Measurements from ENCODE around the gene SLC23A1. TPM values are rescaled to one million over a fixed set of nuclear protein-coding genes. Genes with fewer than 3 reads are reported as not detected.

Gene SLC23A1
- total RNA-seq, 1 experiment from 2014 or later = not detected

DNA sequence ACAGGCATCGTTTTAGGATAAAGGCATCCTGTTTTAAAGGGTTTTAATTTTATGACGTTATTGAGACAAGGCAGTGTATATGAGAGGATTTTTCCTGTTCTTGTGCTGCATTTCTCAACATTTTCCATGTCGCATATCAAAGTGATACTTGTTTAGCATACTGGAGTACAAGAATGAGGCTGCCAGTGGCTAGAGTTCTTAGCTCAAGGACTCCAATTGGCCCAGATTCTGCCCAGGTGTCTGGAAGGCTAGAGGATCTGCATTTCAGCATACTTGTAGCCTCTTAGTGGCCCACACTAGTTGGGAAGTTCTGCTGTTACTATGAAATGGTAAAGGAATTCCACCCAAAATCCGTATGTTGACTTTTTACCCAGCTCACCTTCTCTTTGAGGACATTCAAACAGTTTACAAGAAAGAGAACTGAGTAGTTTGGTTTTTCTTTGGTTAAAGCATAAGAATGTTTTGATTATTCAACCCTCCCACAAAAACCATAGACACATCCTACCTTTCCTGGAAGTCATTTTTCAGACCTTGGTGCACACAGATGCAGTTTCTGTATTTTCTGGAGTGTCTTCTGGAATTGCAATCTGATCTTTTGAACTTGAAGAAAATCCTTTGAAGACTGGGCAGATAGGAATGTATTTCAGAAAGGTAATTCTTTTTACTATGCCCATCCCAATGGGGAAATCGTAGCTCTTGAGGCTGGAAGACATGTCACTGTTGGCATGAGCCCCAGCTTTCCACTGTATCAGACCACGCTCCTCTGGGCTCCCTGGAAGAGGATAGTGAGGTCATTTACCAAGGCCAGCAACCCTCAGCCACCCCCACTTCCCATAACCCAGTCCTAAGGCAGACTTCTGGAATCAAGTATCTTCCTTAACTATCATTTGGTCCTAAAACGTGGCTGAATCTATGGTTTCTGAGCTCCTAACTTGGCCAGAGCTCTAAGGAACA, 11.3 kb downstream of the SLC23A1 start:
- no peaks in the 10 kb centered on the region for H3K9me3 ChIP-seq (ENCODE audit: low read depth, low read length, poor library complexity, severe bottlenecking)
- H3K27me3 ChIP-seq (replicated peaks; ENCODE audit: insufficient read depth, low read depth, low read length, poor library complexity) = no peaks in the 10 kb centered on the region
- no peak for TF ChIP-seq EZH2 (IDR thresholded peaks at IDR 0.05; ENCODE audit: borderline replicate concordance, low read depth, low read length, poor library complexity, severe bottlenecking)
- TF ChIP-seq, protein P1, sequence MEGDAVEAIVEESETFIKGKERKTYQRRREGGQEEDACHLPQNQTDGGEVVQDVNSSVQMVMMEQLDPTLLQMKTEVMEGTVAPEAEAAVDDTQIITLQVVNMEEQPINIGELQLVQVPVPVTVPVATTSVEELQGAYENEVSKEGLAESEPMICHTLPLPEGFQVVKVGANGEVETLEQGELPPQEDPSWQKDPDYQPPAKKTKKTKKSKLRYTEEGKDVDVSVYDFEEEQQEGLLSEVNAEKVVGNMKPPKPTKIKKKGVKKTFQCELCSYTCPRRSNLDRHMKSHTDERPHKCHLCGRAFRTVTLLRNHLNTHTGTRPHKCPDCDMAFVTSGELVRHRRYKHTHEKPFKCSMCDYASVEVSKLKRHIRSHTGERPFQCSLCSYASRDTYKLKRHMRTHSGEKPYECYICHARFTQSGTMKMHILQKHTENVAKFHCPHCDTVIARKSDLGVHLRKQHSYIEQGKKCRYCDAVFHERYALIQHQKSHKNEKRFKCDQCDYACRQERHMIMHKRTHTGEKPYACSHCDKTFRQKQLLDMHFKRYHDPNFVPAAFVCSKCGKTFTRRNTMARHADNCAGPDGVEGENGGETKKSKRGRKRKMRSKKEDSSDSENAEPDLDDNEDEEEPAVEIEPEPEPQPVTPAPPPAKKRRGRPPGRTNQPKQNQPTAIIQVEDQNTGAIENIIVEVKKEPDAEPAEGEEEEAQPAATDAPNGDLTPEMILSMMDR (conservative IDR thresholded peaks at IDR 0.05; ENCODE audit: low read depth, low read length) = no peak
- intact Hi-C loops (cut with micrococcal nuclease; ENCODE audit: unreplicated experiment) = no loop called here
- POLR2A ChIA-PET (ENCODE audit: low non-redundant PET) = interaction anchor here (0.6 kb wide), 1 partner anchor 10 kb away, joined by 4 read pairs; no protein-coding TSS in a partner anchor
- peaks cover 41% of the 10 kb centered on the region for H3K36me3 ChIP-seq (ENCODE audit: insufficient read depth, low read length, poor library complexity, severe bottlenecking)
- H3K27ac ChIP-seq (ENCODE audit: low read depth, low read length, poor library complexity, severe bottlenecking) = no peak overlapping the region
- H3K4me1 ChIP-seq (ENCODE audit: insufficient read depth, low read length, poor library complexity, severe bottlenecking) = no peaks in the 10 kb centered on the region
- CTCF ChIA-PET = no interaction called here
- no TSS peak for BruUV-seq (replicated peaks)
- no peak for DNase-seq (ENCODE audit: low spot score)
- H3K4me3 ChIP-seq (ENCODE audit: low read depth, low read length, poor library complexity, severe bottlenecking) = no peak overlapping the region

DNA sequence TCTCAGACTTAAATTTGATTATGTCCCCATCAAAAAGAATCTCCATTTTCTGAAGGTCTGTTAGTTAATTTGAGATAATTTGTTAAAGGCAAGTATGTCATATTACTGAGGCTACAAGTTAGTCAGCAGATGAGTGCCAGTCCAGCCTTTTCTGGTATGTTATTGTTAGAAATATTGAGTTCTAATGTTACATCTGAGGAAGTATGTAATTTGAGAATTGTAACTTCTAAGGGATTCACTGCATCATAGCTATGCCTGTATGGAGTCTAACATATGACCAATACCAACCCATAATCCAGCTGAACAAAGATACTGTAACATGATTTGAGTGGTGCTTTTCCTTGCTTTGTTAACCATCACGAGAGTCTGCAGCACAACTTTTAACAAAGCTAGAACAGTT, 13.9 kb downstream of the SLC23A1 start:
- H3K27ac ChIP-seq (ENCODE audit: low read depth, low read length, poor library complexity, severe bottlenecking) = no peak overlapping the region
- ChIA-PET POLR2A (ENCODE audit: low non-redundant PET) (no interaction called here), CTCF (interaction anchor here (0.5 to 1.2 kb wide), 3 partner anchors 49 to 790 kb away, joined by 4 to 12 read pairs (median 4); no protein-coding TSS in a partner anchor)
- no peaks in the 10 kb centered on the region for H3K4me1 ChIP-seq (ENCODE audit: insufficient read depth, low read length, poor library complexity, severe bottlenecking)
- H3K27me3 ChIP-seq (replicated peaks; ENCODE audit: insufficient read depth, low read depth, low read length, poor library complexity) = no peaks in the 10 kb centered on the region
- BruUV-seq (replicated peaks) = no TSS peak
- no peaks in the 10 kb centered on the region for H3K9me3 ChIP-seq (ENCODE audit: low read depth, low read length, poor library complexity, severe bottlenecking)
- no peak overlapping the region for H3K4me3 ChIP-seq (ENCODE audit: low read depth, low read length, poor library complexity, severe bottlenecking)
- TF ChIP-seq EZH2 (IDR thresholded peaks at IDR 0.05; ENCODE audit: borderline replicate concordance, low read depth, low read length, poor library complexity, severe bottlenecking) = no peak
- TF ChIP-seq, protein P1 (conservative IDR thresholded peaks at IDR 0.05; ENCODE audit: low read depth, low read length) = no peak
- no peak for DNase-seq (ENCODE audit: low spot score)
- H3K36me3 ChIP-seq (ENCODE audit: insufficient read depth, low read length, poor library complexity, severe bottlenecking) = peaks cover 66% of the 10 kb centered on the region
- intact Hi-C loops (cut with micrococcal nuclease; ENCODE audit: unreplicated experiment) = no loop called here

- Histone ChIP-seq H3K9me3 (ENCODE audit: low read depth, low read length, poor library complexity, severe bottlenecking) (no peaks in the 10 kb centered on the region), H3K4me3 (ENCODE audit: low read depth, low read length, poor library complexity, severe bottlenecking) (no peak overlapping the region), H3K36me3 (ENCODE audit: insufficient read depth, low read length, poor library complexity, severe bottlenecking) (peaks cover 71% of the 10 kb centered on the region), H3K27ac (ENCODE audit: low read depth, low read length, poor library complexity, severe bottlenecking) (no peak overlapping the region), H3K4me1 (ENCODE audit: insufficient read depth, low read length, poor library complexity, severe bottlenecking) (no peaks in the 10 kb centered on the region), H3K27me3 (replicated peaks; ENCODE audit: insufficient read depth, low read depth, low read length, poor library complexity) (no peaks in the 10 kb centered on the region)
- ChIA-PET POLR2A (ENCODE audit: low non-redundant PET) (no interaction called here), CTCF (interaction anchor here (0.5 to 1.2 kb wide), 5 partner anchors 48 to 790 kb away, joined by 3 to 12 read pairs (median 4); no protein-coding TSS in a partner anchor)
- intact Hi-C loops (cut with micrococcal nuclease; ENCODE audit: unreplicated experiment) = no loop called here
- BruUV-seq (replicated peaks) = no TSS peak
- TF ChIP-seq, protein P1 (conservative IDR thresholded peaks at IDR 0.05; ENCODE audit: low read depth, low read length) = peak; percentile 36
- no peak for TF ChIP-seq EZH2 (IDR thresholded peaks at IDR 0.05; ENCODE audit: borderline replicate concordance, low read depth, low read length, poor library complexity, severe bottlenecking)
- DNase-seq (ENCODE audit: low spot score) = peak; percentile 39
These were observed 14.5 kb downstream of the SLC23A1 start for GRCh38 chr5:139368613-139369012.

All from A673 (cell line).